Right lobe of liver (tissue), 6 donors: Measurements from ENCODE around the gene CLEC16A. TPM values are rescaled to one million over a fixed set of nuclear protein-coding genes. Genes with fewer than 3 reads are reported as not detected.

Experiments
- ATAC-seq, 4 donors: fragments of 200-7000 bp; cut with Tn5 transposase; one replicate each; pipeline ENCODE4 v1.9.1; 2020; ENCODE audit warnings: mild to moderate bottlenecking in 4 of 4, moderate library complexity in 4 of 4
- DNase-seq, 3 donors: peaks; one replicate each; pipeline ENCODE4 v3.0.0-alpha.2; 2020
- H3K27ac ChIP-seq, 3 donors: fragments of 200-600 bp; one replicate each; pipeline ENCODE4 v1.8.0; 2022
- H3K27me3 ChIP-seq, 2 donors: fragments of 200-600 bp; one replicate each; pipeline ENCODE4 v1.8.0; 2022
- H3K36me3 ChIP-seq, 4 donors: fragments of 200-600 bp; sonication (generic) in 1 of 4; one replicate each; pipeline versions ENCODE4 v1.5.1 to v1.8.0; 2017 to 2022; ENCODE audit warnings: control low read depth in 1 of 4
- H3K4me1 ChIP-seq, 4 donors: fragments of 200-600 bp; sonication (generic) in 1 of 4; one replicate each; pipeline versions ENCODE4 v1.5.1 to v1.8.0; 2017 to 2022; ENCODE audit warnings: control low read depth in 1 of 4
- H3K4me3 ChIP-seq, 3 donors: fragments of 200-600 bp; one replicate each; pipeline ENCODE4 v1.8.0; 2022
- H3K9me3 ChIP-seq, 4 donors: fragments of 200-600 bp; sonication (generic) in 1 of 4; one replicate each; pipeline versions ENCODE4 v1.5.1 to v1.8.0; 2017 to 2022; ENCODE audit warnings: control low read depth in 1 of 4
- CTCF ChIP-seq, 4 donors: fragments of 200-600 bp in 3 of 4; fragments of 450-650 bp in 1 of 4; IDR thresholded peaks; one replicate each; pipeline versions ENCODE4 v1.5.1 to v1.8.0; 2016 to 2022; ENCODE audit warnings: antibody characterized with exemption in 4 of 4, mild to moderate bottlenecking in 2 of 4
- POLR2A ChIP-seq: fragments of 450-650 bp; IDR thresholded peaks from one replicate; pipeline ENCODE4 v1.6.1; 2017; ENCODE audit warnings: antibody characterized with exemption, mild to moderate bottlenecking
- WGBS: methylation state at CpG from one replicate; pipeline ENCODE4 v1.1.6; 2018; ENCODE audit warnings: low coverage, low lambda C conversion rate; ENCODE audit not compliant: insufficient coverage; ENCODE audit errors: missing lambda C conversion rate; 5-methylcytosine and 5-hydroxymethylcytosine counted together
- intact Hi-C, 2 donors: fragments of 100-400 bp; cut with DNase I; formaldehyde crosslinking; loops; one replicate each; pipeline versions ENCODE4 v1.11.2 to v1.14.1; 2022
- total RNA-seq, 6 experiments: library from RNA; depleted of rRNA in 2 of 6; stranded (reverse); fragments of >200 nt in 2 of 6; fragmentation: NEBNext Ultra II Directional in 3 of 6; extraction: Animal tissue kit (Norgen Biotek cat#: 25700) in 3 of 6; gene quantifications; one replicate each; pipeline versions ENCODE4 v1.1.0 to v1.2.4, GENCODE V29; 2016 to 2023
- donor health status: DM: no; HTN: yes; CAD: no.
- donor health status: DM: no; HTN: no; CAD: no.
- donor health status: DM: no; HTN: no; CAD: no.
- donor health status: DM: no; HTN: yes; CAD: no.
- donor health status: DM: no; HTN: yes; CAD: no.

CLEC16A gene
- total RNA-seq, 6 experiments from 2014 or later: 15.2 to 25.9 (median 19.8) TPM

- 88% methylated on average over 5 of the region's 11 CpGs for WGBS
- no peak for DNase-seq
- Histone ChIP-seq H3K27ac (no peak overlapping the region), H3K4me3 (no peak overlapping the region), H3K36me3 (no peaks in the 10 kb centered on the region), H3K27me3 (no peaks in the 10 kb centered on the region), H3K9me3 (no peaks in the 10 kb centered on the region), H3K4me1 (no peaks in the 10 kb centered on the region)
- TF ChIP-seq POLR2A (no peak), CTCF (IDR thresholded peaks at IDR 0.05) (no peak)
- ATAC-seq: no peak
- intact Hi-C loops: no loop called here
These were observed 231.5 kb downstream of the CLEC16A start for GRCh38 chr16:11175787-11176341.

GRCh38 chr16:11177578-11178160 lies 233.3 kb downstream of the CLEC16A start:
- TF ChIP-seq CTCF (IDR thresholded peaks at IDR 0.05) (no peak), POLR2A (no peak)
- no peak overlapping the region for H3K4me3 ChIP-seq
- intact Hi-C loops: no loop called here
- WGBS: 78% methylated on average over 5 of the region's 6 CpGs
- no peak overlapping the region for H3K27ac ChIP-seq
- H3K27me3 ChIP-seq: no peaks in the 10 kb centered on the region
- H3K36me3 ChIP-seq: no peaks in the 10 kb centered on the region
- no peak for ATAC-seq
- no peaks in the 10 kb centered on the region for H3K9me3 ChIP-seq
- no peaks in the 10 kb centered on the region for H3K4me1 ChIP-seq
- DNase-seq: no peak

- Histone ChIP-seq H3K9me3 (no peaks in the 10 kb centered on the region), H3K4me1 (no peaks in the 10 kb centered on the region), H3K4me3 (no peak overlapping the region), H3K27ac (no peak overlapping the region), H3K27me3 (no peaks in the 10 kb centered on the region), H3K36me3 (no peaks in the 10 kb centered on the region)
- 100% methylated on average over 3 of the region's 24 CpGs for WGBS
- TF ChIP-seq CTCF (IDR thresholded peaks at IDR 0.05): no peak
- TF ChIP-seq POLR2A: no peak
- no peak for ATAC-seq
- intact Hi-C loops: no loop called here
- no peak for DNase-seq
These were observed 234.1 kb downstream of the CLEC16A start for GRCh38 chr16:11178424-11178823.

GRCh38 chr16:11179574-11179973 lies 235.2 kb downstream of the CLEC16A start:
- H3K36me3 ChIP-seq: no peaks in the 10 kb centered on the region
- no peak for DNase-seq
- TF ChIP-seq POLR2A: no peak
- TF ChIP-seq CTCF (IDR thresholded peaks at IDR 0.05): no peak
- H3K27me3 ChIP-seq: no peaks in the 10 kb centered on the region
- 94% methylated on average over 3 of the region's 8 CpGs for WGBS
- no peaks in the 10 kb centered on the region for H3K4me1 ChIP-seq
- intact Hi-C loops: no loop called here
- no peaks in the 10 kb centered on the region for H3K9me3 ChIP-seq
- peak in 1 of 4 donors; percentile 4 for ATAC-seq
- no peak overlapping the region for H3K4me3 ChIP-seq
- no peak overlapping the region for H3K27ac ChIP-seq
